ENCODE measurements around the gene WDFY3.

DNA sequence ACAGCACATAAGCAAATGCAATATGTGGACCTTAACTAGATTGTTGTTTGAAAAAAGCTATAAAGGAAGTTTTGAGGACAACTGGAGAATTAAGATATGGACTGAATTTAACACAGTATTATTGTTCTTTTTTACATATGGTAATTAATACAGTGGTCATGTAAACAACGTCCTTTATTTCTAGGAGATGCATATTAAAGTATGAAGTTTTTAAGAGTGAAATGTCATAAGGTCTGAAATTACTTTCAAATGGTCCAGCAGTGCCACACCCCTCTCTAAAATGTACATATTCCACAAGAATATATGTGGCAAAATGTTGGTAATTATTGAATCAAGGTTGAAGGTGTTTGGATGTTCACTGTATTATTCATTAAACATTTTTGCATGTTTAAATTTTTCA lies 40.9 kb downstream of the WDFY3 start:
- TF ChIP-seq, protein P1, sequence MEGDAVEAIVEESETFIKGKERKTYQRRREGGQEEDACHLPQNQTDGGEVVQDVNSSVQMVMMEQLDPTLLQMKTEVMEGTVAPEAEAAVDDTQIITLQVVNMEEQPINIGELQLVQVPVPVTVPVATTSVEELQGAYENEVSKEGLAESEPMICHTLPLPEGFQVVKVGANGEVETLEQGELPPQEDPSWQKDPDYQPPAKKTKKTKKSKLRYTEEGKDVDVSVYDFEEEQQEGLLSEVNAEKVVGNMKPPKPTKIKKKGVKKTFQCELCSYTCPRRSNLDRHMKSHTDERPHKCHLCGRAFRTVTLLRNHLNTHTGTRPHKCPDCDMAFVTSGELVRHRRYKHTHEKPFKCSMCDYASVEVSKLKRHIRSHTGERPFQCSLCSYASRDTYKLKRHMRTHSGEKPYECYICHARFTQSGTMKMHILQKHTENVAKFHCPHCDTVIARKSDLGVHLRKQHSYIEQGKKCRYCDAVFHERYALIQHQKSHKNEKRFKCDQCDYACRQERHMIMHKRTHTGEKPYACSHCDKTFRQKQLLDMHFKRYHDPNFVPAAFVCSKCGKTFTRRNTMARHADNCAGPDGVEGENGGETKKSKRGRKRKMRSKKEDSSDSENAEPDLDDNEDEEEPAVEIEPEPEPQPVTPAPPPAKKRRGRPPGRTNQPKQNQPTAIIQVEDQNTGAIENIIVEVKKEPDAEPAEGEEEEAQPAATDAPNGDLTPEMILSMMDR (IDR thresholded peaks at IDR 0.05) = no peak
- TF ChIP-seq POLR2A (IDR thresholded peaks at IDR 0.05) = no peak
